Astrocyte (in vitro differentiated cells and primary cell): ENCODE results near the gene CRY1.

Source experiments
- CTCF ChIP-seq: IDR thresholded peaks from 2 replicates; pipeline ENCODE4 v1.5.1; 2011; ENCODE audit warnings: low read depth, mild to moderate bottlenecking, inconsistent platforms, low read length, moderate library complexity; ENCODE audit not compliant: insufficient read depth
- EZH2 ChIP-seq: IDR thresholded peaks from 2 replicates; pipeline ENCODE4 v1.6.1; 2012; ENCODE audit warnings: mild to moderate bottlenecking, low read length, inconsistent platforms; ENCODE audit not compliant: insufficient read depth

GRCh38 chr12:107099917-107100316 lies 6.6 kb upstream of the CRY1 start:
- TF ChIP-seq CTCF, result no peak
- no peak for TF ChIP-seq EZH2
